Fibroblast of lung (primary cell): ENCODE measurements around the gene ZNF341.

Experiments used
- CTCF ChIP-seq, 2 donors: IDR thresholded peaks in 1 of 2; conservative IDR thresholded peaks in 1 of 2; 1 replicate in 1 of 2; 2 replicates in 1 of 2; pipeline ENCODE4 v1.5.1; 2011 to 2012; ENCODE audit warnings: low read length in 2 of 2, control low read depth in 1 of 2, inconsistent platforms in 1 of 2, low read depth in 1 of 2, mild to moderate bottlenecking in 1 of 2
- EZH2 ChIP-seq: IDR thresholded peaks from 2 replicates; pipeline ENCODE4 v1.5.1; 2012; ENCODE audit warnings: low read length, control low read depth, mild to moderate bottlenecking; ENCODE audit errors: missing control alignments

DNA sequence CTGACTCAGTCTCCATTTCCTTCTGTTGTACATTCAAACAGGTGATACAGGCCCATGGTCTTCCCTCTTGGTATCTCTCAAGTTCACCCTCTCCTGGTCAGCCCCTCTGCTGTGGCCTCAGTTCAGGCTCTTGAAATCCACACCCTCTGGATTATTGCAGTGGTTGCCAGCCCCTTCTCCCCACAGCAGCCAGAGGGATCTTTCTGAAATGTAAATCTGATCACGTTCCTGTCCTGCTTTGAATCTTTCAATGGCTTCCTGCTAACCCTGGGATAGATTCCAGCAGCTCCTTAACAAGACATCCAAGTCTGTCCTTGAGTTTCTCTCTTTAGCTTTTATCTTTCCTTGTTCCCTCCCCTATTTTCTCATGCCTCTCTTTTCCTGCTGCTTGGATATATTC lies 101.5 kb downstream of the ZNF341 start:
- TF ChIP-seq CTCF (conservative IDR thresholded peaks at IDR 0.05 in 1 of 2, IDR thresholded peaks at IDR 0.05 in 1 of 2; ENCODE audit: low read depth in 1 of 2, low read length in 2 of 2): no peak
- no peak for TF ChIP-seq EZH2
